Chondrocyte (in vitro differentiated cells): ENCODE data around the gene BBX. TPM values are rescaled to one million over a fixed set of nuclear protein-coding genes. Genes with fewer than 3 reads are reported as not detected.

Experiments
- DNase-seq: peaks from one replicate; pipeline ENCODE4 v3.0.0; 2021; ENCODE audit warnings: mixed read lengths, low spot score
- H3K27ac Mint-ChIP-seq: one replicate; pipeline ENCODE4 v1.8.0; 2021; ENCODE audit warnings: mild to moderate bottlenecking, moderate library complexity, mixed read lengths; ENCODE audit not compliant: unreplicated experiment
- H3K27me3 Mint-ChIP-seq: 2 replicates; pipeline ENCODE4 v1.8.0; 2021; ENCODE audit warnings: low read depth, mixed read lengths
- H3K36me3 Mint-ChIP-seq: 2 replicates; pipeline ENCODE4 v1.8.0; 2021; ENCODE audit warnings: low read depth, mixed read lengths
- H3K4me1 Mint-ChIP-seq: 2 replicates; pipeline ENCODE4 v1.8.0; 2021; ENCODE audit warnings: low read depth, mild to moderate bottlenecking, mixed read lengths
- H3K4me3 Mint-ChIP-seq: one replicate; pipeline ENCODE4 v1.8.0; 2021; ENCODE audit warnings: mild to moderate bottlenecking, moderate library complexity, mixed read lengths; ENCODE audit not compliant: unreplicated experiment
- H3K9me3 Mint-ChIP-seq: 2 replicates; pipeline ENCODE4 v1.8.0; 2021; ENCODE audit warnings: low read depth, mixed read lengths
- total RNA-seq: library from RNA; stranded (reverse); gene quantifications from 3 replicates; pipeline ENCODE4 v1.2.1, GENCODE V29; 2021
- TF ChIP-seq, protein P1 (sequence below): fragments of 200-600 bp; sonication (generic); IDR thresholded peaks from 2 replicates; pipeline ENCODE4 v1.5.0; 2021; ENCODE audit warnings: antibody characterized with exemption, mild to moderate bottlenecking, moderate library complexity

Gene BBX
- total RNA-seq, 1 donor from 2014 or later = 69.6 TPM

DNA sequence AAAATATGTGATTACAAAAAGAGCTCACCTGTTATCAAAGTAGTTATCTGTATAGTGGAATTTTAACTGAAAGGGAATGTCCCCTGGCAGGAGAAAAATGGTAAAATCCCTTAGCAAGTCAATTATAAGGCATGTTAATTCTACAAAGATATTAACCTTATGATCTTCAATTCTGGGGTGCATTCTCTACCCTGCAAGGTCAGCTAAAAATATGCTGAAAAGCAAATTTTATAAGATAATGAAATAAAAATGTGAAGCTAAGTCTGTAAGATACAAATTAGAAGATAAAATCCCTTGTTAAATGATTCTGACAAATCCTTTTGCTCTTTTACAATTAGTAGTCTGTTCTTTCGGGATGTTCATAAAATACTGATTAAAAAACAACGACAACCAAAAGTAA, 109.8 kb downstream of the BBX start:
- no peak overlapping the region for H3K4me3 Mint-ChIP-seq
- DNase-seq = no peak
- TF ChIP-seq, protein P1, sequence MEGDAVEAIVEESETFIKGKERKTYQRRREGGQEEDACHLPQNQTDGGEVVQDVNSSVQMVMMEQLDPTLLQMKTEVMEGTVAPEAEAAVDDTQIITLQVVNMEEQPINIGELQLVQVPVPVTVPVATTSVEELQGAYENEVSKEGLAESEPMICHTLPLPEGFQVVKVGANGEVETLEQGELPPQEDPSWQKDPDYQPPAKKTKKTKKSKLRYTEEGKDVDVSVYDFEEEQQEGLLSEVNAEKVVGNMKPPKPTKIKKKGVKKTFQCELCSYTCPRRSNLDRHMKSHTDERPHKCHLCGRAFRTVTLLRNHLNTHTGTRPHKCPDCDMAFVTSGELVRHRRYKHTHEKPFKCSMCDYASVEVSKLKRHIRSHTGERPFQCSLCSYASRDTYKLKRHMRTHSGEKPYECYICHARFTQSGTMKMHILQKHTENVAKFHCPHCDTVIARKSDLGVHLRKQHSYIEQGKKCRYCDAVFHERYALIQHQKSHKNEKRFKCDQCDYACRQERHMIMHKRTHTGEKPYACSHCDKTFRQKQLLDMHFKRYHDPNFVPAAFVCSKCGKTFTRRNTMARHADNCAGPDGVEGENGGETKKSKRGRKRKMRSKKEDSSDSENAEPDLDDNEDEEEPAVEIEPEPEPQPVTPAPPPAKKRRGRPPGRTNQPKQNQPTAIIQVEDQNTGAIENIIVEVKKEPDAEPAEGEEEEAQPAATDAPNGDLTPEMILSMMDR = no peak
- peaks cover 5% of the 10 kb centered on the region for H3K4me1 Mint-ChIP-seq
- H3K27me3 Mint-ChIP-seq = no peaks in the 10 kb centered on the region
- H3K36me3 Mint-ChIP-seq = no peaks in the 10 kb centered on the region
- H3K27ac Mint-ChIP-seq = no peak overlapping the region
- H3K9me3 Mint-ChIP-seq = no peaks in the 10 kb centered on the region

DNA sequence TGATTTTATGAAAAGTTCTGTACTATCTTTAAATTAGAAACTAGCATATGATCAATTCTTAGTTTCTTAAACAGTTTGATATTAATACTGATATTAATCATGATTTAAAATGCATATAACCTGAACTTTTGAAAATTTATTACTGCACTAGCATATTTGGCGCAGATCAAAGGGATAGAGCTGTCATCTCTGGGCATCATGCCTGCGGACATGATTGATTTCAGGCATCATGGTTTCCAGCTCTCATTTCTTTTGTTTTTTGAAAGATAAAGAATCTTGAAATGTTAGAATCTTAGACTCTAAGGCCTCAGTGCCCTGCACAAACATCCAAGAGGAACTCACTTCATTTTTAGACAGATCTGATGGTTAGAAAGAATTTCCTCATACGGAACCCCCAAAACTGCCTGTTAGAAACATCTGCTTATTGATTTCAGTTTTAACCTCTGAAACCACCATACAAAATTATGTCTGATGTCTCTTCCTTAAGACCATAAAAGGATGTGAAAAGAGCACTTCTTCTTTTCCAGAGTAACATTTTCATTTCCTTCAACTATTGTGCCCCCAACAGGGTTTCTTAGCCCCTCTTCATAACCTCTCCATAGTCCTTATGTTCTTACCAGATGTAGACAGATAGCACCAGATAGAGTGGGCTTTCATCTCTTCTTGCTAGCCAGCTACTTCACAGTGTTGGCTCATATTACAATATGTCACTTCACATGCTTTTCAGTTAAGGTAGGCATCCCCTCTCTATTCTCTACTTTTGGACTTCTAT, 110.8 kb downstream of the BBX start:
- peaks cover 5% of the 10 kb centered on the region for H3K4me1 Mint-ChIP-seq
- TF ChIP-seq, protein P1 = no peak
- H3K27me3 Mint-ChIP-seq = no peaks in the 10 kb centered on the region

DNA sequence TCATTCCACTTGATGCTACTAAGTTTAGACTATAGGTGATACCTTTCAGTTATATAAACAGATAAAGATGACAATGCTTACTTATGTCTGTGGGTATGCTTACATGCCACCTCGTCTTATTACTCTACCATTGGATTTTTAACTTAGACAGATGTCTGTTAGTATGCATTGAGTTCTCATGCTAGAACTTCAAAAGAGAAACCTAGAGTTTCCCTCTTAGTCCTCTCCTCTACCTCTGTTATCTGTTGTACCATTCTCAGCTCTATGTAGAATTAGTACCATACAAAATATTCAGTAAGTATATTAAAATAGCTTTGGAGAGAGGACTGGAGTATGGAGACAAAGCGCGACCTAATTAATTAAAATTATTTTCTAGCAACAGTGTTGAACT, 111.3 kb downstream of the BBX start:
- Mint-ChIP-seq H3K27me3 (no peaks in the 10 kb centered on the region), H3K36me3 (no peaks in the 10 kb centered on the region), H3K9me3 (no peaks in the 10 kb centered on the region), H3K27ac (no peak overlapping the region), H3K4me1 (peaks cover 5% of the 10 kb centered on the region), H3K4me3 (no peak overlapping the region)
- DNase-seq = no peak
- TF ChIP-seq, protein P1 = no peak

More for the DNA sequence above, 110.8 kb downstream of the BBX start:
- no peak for DNase-seq
- Mint-ChIP-seq H3K36me3 (no peaks in the 10 kb centered on the region), H3K9me3 (no peaks in the 10 kb centered on the region), H3K4me3 (no peak overlapping the region), H3K27ac (no peak overlapping the region)

DNA sequence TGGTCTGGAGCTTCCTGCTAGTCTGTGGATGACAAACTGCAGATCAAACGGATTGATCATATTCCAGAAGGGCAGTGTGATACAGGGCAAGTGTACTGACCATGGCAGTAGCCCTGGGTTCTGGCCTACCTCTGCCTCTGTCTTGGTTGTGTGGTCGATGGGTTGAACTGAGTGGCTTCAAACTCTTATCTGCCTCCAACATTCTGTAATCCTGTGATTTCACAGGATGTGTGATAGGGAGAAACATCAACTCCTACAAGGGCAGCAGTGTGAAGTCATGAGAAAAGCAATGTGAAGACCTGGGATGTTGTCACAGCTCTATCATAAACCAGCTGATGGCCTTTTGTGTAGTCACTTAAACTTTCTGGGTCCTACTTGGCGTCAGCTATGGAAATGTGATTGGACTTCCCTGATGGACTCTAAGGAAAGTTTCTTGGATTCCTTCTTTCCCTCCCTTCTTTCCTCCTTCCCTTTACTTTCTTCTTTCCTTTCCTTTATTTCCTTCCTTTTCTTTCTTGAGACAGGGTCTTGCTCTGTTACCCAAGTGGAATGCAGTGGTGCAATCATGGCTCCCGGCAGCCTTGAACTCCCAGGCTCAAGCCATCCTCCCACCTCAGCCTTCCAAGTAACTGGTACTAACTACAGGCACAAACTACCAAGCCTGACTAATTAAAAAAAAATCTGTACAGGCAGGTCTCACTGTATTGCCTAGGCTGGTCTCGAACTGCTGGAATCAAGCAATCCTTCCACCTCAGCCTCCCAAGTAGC, 114.8 kb downstream of the BBX start:
- Mint-ChIP-seq H3K9me3 (no peaks in the 10 kb centered on the region), H3K36me3 (no peaks in the 10 kb centered on the region), H3K4me3 (no peak overlapping the region), H3K27me3 (no peaks in the 10 kb centered on the region), H3K4me1 (peaks cover 13% of the 10 kb centered on the region), H3K27ac (no peak overlapping the region)
- TF ChIP-seq, protein P1 = no peak
- no peak for DNase-seq

DNA sequence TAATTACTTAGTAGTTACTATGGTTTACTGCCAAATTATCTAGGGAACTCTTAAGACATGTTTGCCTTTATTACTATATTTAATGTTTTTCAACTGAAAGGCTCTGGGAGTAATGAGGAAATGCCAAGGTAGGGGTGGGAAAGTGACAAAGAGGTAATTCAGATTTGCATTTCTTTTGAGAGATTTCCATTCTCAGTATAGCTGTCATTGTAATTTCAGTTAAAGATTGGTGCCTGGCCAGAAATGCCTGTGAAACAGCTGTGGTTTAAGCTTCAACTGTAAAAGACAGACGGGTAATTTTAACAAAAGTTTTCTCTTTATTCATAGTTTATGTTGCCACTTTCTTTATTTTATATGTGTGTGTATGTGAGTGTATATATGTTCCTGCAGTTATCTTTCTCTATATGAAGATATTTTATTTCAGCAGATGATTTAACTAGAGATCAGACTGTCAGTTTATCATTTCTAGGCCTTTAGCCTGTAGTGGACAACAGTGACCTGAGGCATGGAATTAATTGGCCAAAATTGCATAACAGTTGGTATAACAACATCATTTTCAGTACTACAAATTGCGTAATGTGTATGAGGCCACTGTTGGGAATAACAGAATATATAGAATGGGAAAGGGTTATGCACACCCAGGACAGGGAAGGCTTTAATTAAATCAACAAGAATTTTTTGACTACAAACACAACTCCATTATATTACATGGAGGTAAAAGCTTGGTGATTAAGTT, 119.0 kb downstream of the BBX start:
- H3K36me3 Mint-ChIP-seq = no peaks in the 10 kb centered on the region
- DNase-seq = no peak
- no peak overlapping the region for H3K27ac Mint-ChIP-seq
- H3K4me1 Mint-ChIP-seq = peaks cover 23% of the 10 kb centered on the region
- TF ChIP-seq, protein P1 = no peak
- no peaks in the 10 kb centered on the region for H3K9me3 Mint-ChIP-seq
- no peak overlapping the region for H3K4me3 Mint-ChIP-seq
- H3K27me3 Mint-ChIP-seq = no peaks in the 10 kb centered on the region
